GM20000 (cell line): ENCODE data around the gene CENPA.
A peak's percentile ranks its signal among the peaks of the same experiment; 100 is the strongest.
"Not testable (repeated sequence)": the region's sequence is repeated elsewhere in the genome, so short reads cannot be mapped to it uniquely, and the experiment has no call there.

Experiments used
- DNase-seq: peaks from one replicate; pipeline ENCODE4 v3.0.0; 2012; ENCODE audit warnings: low spot score
- CTCF ChIP-seq: IDR thresholded peaks from 2 replicates; pipeline ENCODE4 v1.5.1; 2012; ENCODE audit warnings: mild to moderate bottlenecking, control low read depth; ENCODE audit errors: extremely low read depth, missing control alignments

CENPA gene

GRCh38 chr2:26782876-26783704 is 2.8 kb upstream of the CENPA start:
- no peak for TF ChIP-seq CTCF
- no peak for DNase-seq

- TF ChIP-seq CTCF, result no peak
- no peak for DNase-seq
These were observed 1.2 kb upstream of the CENPA start for GRCh38 chr2:26784570-26785234.

GRCh38 chr2:26786207-26787028 is 562 bp downstream of the CENPA start:
- TF ChIP-seq CTCF, result no peak
- DNase-seq, result peak; percentile 47

GRCh38 chr2:26792720-26793119 is 6.9 kb downstream of the CENPA start:
- no peak for TF ChIP-seq CTCF

GRCh38 chr2:26793518-26793917 is 7.7 kb downstream of the CENPA start:
- TF ChIP-seq CTCF, result no peak
- no peak for DNase-seq

More at GRCh38 chr2:26792720-26793119, 6.9 kb downstream of the CENPA start:
- no peak for DNase-seq

- DNase-seq, result not testable (repeated sequence)
These were observed 9.3 kb downstream of the CENPA start for GRCh38 chr2:26795135-26795534.

GRCh38 chr2:26801328-26801727 is 15.5 kb downstream of the CENPA start:
- no peak for TF ChIP-seq CTCF
- DNase-seq, result no peak
